Omental fat pad (tissue), 4 donors: ENCODE measurements around the gene NIPAL1. TPM values are rescaled to one million over a fixed set of nuclear protein-coding genes. Genes with fewer than 3 reads are reported as not detected.

Experiments used
- ATAC-seq: fragments of 150-250 bp; one replicate; pipeline ENCODE4 v1.9.1; 2016; ENCODE audit warnings: mild to moderate bottlenecking, moderate library complexity; ENCODE audit not compliant: low FRiP score
- DNase-seq: peaks from one replicate; pipeline ENCODE4 v3.0.0-alpha.2; 2019; ENCODE audit warnings: low spot score
- total RNA-seq, 4 donors: library from RNA; depleted of rRNA; stranded (reverse); fragments of >200 nt; gene quantifications; one replicate each; pipeline ENCODE4 v1.1.0, GENCODE V29; 2016
- TF ChIP-seq, protein P1 (sequence below), 3 donors: fragments of 450-650 bp; IDR thresholded peaks; one replicate each; pipeline ENCODE4 v1.5.1; 2016 to 2017; ENCODE audit warnings: antibody characterized with exemption in 3 of 3, mild to moderate bottlenecking in 3 of 3, moderate library complexity in 2 of 3

Gene NIPAL1
- total RNA-seq, 4 donors from 2014 or later = 0.50 to 6.5 (median 1.1) TPM; not detected in 1

DNA sequence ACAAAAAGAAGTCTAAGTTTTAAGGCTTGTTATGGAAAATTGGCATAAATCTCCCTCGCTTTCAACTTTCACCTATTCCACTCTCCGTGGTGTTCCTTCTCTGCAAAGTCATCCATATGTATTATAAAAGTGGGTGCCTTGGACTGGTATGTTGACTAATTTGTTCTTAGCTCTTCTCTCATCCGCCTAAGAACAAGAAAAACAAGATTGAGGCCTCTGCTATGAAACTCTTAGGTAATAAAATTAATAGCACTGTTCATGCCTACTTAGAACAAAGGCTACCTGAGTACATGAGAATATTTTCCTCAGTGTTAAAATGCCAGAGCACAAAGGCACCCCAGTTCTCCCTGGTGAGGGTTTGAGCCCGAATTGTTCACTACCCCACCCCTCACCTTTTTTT is 1.4 kb upstream of the NIPAL1 start:
- ATAC-seq (no peak), DNase-seq (no peak)
- TF ChIP-seq, protein P1, sequence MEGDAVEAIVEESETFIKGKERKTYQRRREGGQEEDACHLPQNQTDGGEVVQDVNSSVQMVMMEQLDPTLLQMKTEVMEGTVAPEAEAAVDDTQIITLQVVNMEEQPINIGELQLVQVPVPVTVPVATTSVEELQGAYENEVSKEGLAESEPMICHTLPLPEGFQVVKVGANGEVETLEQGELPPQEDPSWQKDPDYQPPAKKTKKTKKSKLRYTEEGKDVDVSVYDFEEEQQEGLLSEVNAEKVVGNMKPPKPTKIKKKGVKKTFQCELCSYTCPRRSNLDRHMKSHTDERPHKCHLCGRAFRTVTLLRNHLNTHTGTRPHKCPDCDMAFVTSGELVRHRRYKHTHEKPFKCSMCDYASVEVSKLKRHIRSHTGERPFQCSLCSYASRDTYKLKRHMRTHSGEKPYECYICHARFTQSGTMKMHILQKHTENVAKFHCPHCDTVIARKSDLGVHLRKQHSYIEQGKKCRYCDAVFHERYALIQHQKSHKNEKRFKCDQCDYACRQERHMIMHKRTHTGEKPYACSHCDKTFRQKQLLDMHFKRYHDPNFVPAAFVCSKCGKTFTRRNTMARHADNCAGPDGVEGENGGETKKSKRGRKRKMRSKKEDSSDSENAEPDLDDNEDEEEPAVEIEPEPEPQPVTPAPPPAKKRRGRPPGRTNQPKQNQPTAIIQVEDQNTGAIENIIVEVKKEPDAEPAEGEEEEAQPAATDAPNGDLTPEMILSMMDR (IDR thresholded peaks at IDR 0.05) = no peak

DNA sequence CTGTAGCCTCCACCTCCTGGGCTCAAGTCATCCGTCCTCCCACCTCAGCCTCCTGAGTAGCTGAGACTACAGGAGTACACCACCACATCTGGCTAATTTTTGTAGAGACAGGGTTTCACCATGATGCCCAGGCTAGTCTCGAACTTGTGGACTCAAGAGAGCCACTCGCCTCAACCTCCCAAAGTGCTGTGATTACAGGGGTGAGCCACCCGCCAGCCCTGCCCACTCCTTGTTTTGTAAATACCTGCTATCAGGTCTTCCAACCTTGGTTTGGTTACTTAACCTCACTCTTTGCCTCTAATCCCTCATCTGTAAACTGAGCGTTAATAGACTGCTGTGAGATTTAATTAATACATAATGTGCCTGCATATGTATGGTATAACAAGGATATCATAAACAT is 894 bp upstream of the NIPAL1 start:
- DNase-seq (no peak), ATAC-seq (no peak)
- TF ChIP-seq, protein P1 (IDR thresholded peaks at IDR 0.05) = no peak

DNA sequence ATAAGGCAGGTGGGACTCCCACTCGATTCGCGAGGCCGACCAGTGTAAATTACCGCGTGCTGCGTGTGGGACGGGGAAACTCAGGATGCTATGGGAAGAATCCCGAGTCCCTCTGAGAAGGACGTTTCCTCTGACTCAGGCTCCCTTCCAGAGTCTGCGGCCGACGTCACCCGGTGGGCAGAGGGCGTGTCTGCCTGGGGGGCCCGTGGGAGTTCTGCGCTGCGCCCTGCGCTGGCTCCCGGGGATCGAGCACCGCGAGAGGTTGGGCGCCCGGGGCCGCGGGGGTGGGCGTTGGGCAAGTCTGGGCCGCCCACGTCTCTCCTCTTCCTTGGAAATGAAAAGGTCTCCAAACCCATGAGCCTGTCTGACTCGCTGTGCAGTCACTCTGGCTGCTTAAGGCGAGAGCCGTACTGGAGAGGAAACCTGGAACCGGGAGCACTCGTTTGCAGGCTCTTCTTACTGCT is 568 bp downstream of the NIPAL1 start:
- ATAC-seq (peak; percentile 91), DNase-seq (peak; percentile 37)
- TF ChIP-seq, protein P1 (IDR thresholded peaks at IDR 0.05) = no peak

DNA sequence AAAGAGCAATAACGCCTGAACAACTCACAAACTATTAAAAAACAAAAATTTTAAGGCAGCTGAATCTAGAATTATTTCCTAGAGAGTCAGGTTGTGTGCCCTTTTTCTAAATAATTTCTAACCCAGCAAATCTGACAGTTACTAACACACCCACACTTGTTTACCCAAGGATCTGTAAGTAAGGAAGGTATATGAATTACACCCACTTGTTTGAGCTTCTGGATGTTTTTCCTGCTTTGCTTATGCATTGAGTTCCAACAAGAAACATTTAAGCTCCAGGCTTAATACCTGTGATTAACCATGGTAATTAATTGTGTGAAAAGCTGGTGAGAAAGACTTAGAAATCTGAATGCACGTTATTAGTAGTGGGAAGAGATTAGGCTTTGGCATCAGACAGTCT is 1.5 kb downstream of the NIPAL1 start:
- DNase-seq (no peak), ATAC-seq (no peak)
- TF ChIP-seq, protein P1 (IDR thresholded peaks at IDR 0.05) = no peak

DNA sequence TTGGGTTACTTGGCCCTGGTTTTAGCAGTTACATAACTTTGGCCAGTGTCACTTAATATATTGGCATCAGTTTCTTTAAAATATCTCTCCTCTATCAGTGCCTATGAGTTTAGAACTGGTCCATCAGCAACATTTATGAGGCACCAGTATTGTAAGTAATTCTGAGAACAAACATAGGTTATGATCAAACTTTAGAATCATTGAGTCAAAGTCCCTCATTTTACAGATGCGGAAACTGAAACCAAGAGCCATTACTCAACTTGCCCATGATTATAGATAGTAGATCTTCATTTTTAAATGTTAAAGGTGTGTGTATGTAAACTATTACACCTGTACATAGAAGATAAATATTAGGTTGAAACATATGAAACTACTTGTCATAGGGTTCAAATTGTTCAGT is 4.5 kb downstream of the NIPAL1 start:
- ATAC-seq (no peak), DNase-seq (no peak)
- TF ChIP-seq, protein P1 (IDR thresholded peaks at IDR 0.05) = no peak

DNA sequence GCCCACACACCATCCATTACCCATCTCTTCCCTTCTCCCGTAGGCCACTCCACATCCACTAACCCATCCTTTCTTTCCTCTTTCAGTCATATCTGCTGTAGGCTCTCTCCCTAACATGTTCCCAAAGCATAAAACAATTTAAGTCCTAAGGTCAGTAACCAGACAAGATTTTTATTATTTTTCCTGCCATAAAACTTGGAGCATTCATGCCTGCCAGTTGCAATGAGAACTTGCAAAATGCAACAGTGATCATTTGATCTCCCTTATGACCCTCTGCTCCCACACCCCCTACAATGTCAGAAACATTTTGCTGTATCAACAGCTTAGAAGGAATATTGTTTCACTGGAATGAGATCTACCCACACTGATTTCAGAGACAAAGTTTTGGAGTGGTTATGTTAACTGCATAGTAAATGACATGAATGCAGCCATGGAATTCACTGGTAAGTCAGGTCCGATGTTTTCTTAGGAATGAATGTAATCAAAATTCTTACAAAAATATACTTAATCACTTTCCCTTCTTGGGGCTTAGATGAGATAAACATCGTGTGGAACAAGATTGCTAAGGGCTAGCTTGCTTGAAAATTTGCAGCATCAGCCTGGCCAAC is 5.7 kb downstream of the NIPAL1 start:
- ATAC-seq (no peak), DNase-seq (no peak)
- TF ChIP-seq, protein P1 (IDR thresholded peaks at IDR 0.05) = no peak

DNA sequence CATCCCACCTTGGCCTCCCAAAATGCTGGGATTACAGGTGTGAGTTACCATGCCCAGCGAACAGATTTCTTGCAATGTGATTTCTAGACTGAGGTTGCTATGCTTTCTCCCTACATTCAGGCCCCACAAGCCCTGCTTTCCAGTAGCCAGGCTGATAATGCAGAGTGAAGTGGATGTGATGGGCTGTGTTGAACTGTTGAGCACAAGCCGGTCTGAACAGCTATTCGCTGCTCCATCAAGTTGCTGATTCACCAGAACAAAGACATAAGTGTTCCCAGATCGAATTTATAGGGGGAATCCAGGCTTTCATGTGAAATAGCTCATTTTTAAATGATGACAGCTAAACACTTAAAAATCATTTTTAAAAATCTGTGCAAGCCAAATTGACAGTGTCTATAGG is 8.0 kb downstream of the NIPAL1 start:
- ATAC-seq = no peak
- TF ChIP-seq, protein P1 (IDR thresholded peaks at IDR 0.05) = no peak
- DNase-seq = no peak
